ENCODE measurements around the gene RASSF4.

GRCh38 chr10:44956226-44956625, 3.4 kb upstream of the RASSF4 start:
- TF ChIP-seq CTCF (IDR thresholded peaks at IDR 0.05) = no peak
- TF ChIP-seq POLR2A (IDR thresholded peaks at IDR 0.05) = no peak

Data from esophagus squamous epithelium (tissue), 4 donors.